Transverse colon (tissue), 4 donors: Measurements from ENCODE around the gene JPH2.

Source experiments
- CTCF ChIP-seq, 5 experiments: fragments of 200-600 bp in 3 of 5; fragments of 450-650 bp in 2 of 5; sonication (generic) in 3 of 5; IDR thresholded peaks; 1 replicate in 2 of 5; 2 replicates in 3 of 5; pipeline ENCODE4 v1.5.1; 2016 to 2017; ENCODE audit warnings: antibody characterized with exemption in 5 of 5, inconsistent platforms in 3 of 5, mild to moderate bottlenecking in 2 of 5, moderate library complexity in 1 of 5
- POLR2A ChIP-seq: fragments of 450-650 bp; IDR thresholded peaks from one replicate; pipeline ENCODE4 v1.6.1; 2016; ENCODE audit warnings: antibody characterized with exemption, mild to moderate bottlenecking, moderate library complexity
- POLR2AphosphoS5 ChIP-seq, 3 donors: sonication (generic); formaldehyde crosslinking; IDR thresholded peaks; one replicate each; pipeline ENCODE4 v1.6.1; 2016; ENCODE audit warnings: antibody characterized with exemption in 3 of 3

- TF ChIP-seq CTCF (IDR thresholded peaks at IDR 0.05) (no peak), POLR2AphosphoS5 (IDR thresholded peaks at IDR 0.05) (peak in 1 of 3 donors; percentile 29), POLR2A (no peak)
Observed at GRCh38 chr20:44166008-44166407, 21.0 kb downstream of the JPH2 start.
